GM19328 (cell line): ENCODE measurements around the gene RNF180.
"Not testable (repeated sequence)": the region's sequence is repeated elsewhere in the genome, so short reads cannot be mapped to it uniquely, and the experiment has no call there.

Experiments
- ATAC-seq: cut with Tn5 transposase; IDR thresholded peaks from one replicate; pipeline ENCODE4 v1.9.1; 2021; ENCODE audit warnings: mild to moderate bottlenecking, moderate library complexity; ENCODE audit not compliant: unreplicated experiment

The RNF180 gene

GRCh38 chr5:64269164-64269563, 103.5 kb downstream of the RNF180 start:
- ATAC-seq = no peak

GRCh38 chr5:64273276-64273675, 107.6 kb downstream of the RNF180 start:
- no peak for ATAC-seq

GRCh38 chr5:64285188-64286130, 119.8 kb downstream of the RNF180 start:
- ATAC-seq = no peak

- no peak for ATAC-seq
Observed at GRCh38 chr5:64286381-64286780, 120.7 kb downstream of the RNF180 start.

GRCh38 chr5:64288496-64288895, 122.9 kb downstream of the RNF180 start:
- ATAC-seq = not testable (repeated sequence)

GRCh38 chr5:64292611-64293215, 127.1 kb downstream of the RNF180 start:
- no peak for ATAC-seq

GRCh38 chr5:64295101-64295500, 129.5 kb downstream of the RNF180 start:
- ATAC-seq = no peak

- ATAC-seq = no peak
Observed at GRCh38 chr5:64298586-64298985, 132.9 kb downstream of the RNF180 start.

GRCh38 chr5:64299805-64300204, 134.2 kb downstream of the RNF180 start:
- no peak for ATAC-seq

- ATAC-seq = no peak
Observed at GRCh38 chr5:64301566-64301965, 135.9 kb downstream of the RNF180 start.

GRCh38 chr5:64308135-64308534, 142.5 kb downstream of the RNF180 start:
- no peak for ATAC-seq

GRCh38 chr5:64312491-64312890, 146.8 kb downstream of the RNF180 start:
- no peak for ATAC-seq

- no peak for ATAC-seq
Observed at GRCh38 chr5:64315778-64316177, 150.1 kb downstream of the RNF180 start.

- ATAC-seq = no peak
Observed at GRCh38 chr5:64318175-64318574, 152.5 kb downstream of the RNF180 start.

GRCh38 chr5:64323591-64323990, 157.9 kb downstream of the RNF180 start:
- ATAC-seq = no peak

GRCh38 chr5:64330728-64331231, 165.1 kb downstream of the RNF180 start:
- ATAC-seq = no peak

GRCh38 chr5:64331597-64332277, 166.1 kb downstream of the RNF180 start:
- no peak for ATAC-seq

- no peak for ATAC-seq
Observed at GRCh38 chr5:64333886-64334285, 168.2 kb downstream of the RNF180 start.

GRCh38 chr5:64339769-64340168, 174.1 kb downstream of the RNF180 start:
- no peak for ATAC-seq

GRCh38 chr5:64340293-64340692, 174.7 kb downstream of the RNF180 start:
- no peak for ATAC-seq

- ATAC-seq = no peak
Observed at GRCh38 chr5:64341340-64341739, 175.7 kb downstream of the RNF180 start.
